ENCODE data around the gene HSPG2. TPM values are rescaled to one million over a fixed set of nuclear protein-coding genes. Genes with fewer than 3 reads are reported as not detected.

The HSPG2 gene
- total and polyA plus RNA-seq, 2 of the 8 experiments (the other 6 are each of a cell fraction or from before 2014, with no cell fraction given) = 17.8 to 111 TPM

GRCh38 chr1:21848524-21849174 lies 88.5 kb downstream of the HSPG2 start:
- H3K79me1 ChIP-seq (ENCODE audit: low read depth, low read length) = no peaks in the 10 kb centered on the region
- H2BK15ac ChIP-seq (ENCODE audit: low read length) = no peak overlapping the region
- H3K9ac ChIP-seq (replicated peaks in 1 of 4; ENCODE audit: extremely low read depth in 1 of 4, low read depth in 3 of 4, low read length in 3 of 4) = no peak overlapping the region
- no peaks in the 10 kb centered on the region for H3K23me2 ChIP-seq (ENCODE audit: low read depth, low read length)
- no peak overlapping the region for H3K27ac ChIP-seq (ENCODE audit: low read depth, low read length)
- H2AK5ac ChIP-seq (ENCODE audit: low read depth, low read length) = no peak overlapping the region
- no peaks in the 10 kb centered on the region for H3K79me2 ChIP-seq (ENCODE audit: control insufficient read depth in 1 of 2, insufficient read depth in 2 of 2, low read length in 2 of 2)
- no peak overlapping the region for H3K18ac ChIP-seq (ENCODE audit: extremely low read depth, low read length)
- no peak overlapping the region for H2BK120ac ChIP-seq (replicated peaks; ENCODE audit: low read depth, low read length)
- no peak overlapping the region for H2BK20ac ChIP-seq (ENCODE audit: low read length)
- H3K9me3 ChIP-seq (ENCODE audit: insufficient read depth in 2 of 2, low read depth in 1 of 2, low read length in 1 of 2) = no peaks in the 10 kb centered on the region
- H3K27me3 ChIP-seq (replicated peaks in 1 of 4; ENCODE audit: control insufficient read depth in 3 of 4, extremely low read depth in 1 of 4, insufficient read depth in 3 of 4, low read length in 3 of 4) = no peaks in the 10 kb centered on the region
- 94% methylated on average over 17 of the region's 17 CpGs; no CpG with 5 or more reads in 1 of the 2 experiments for WGBS, 2 experiments (ENCODE audit: extremely low coverage in 1 of 2, insufficient coverage in 1 of 2, insufficient read length in 1 of 2, insufficient replicate concordance in 2 of 2, low coverage in 1 of 2, low lambda C conversion rate in 2 of 2, missing lambda C conversion rate in 1 of 2)
- no peak overlapping the region for H3K4me3 ChIP-seq (ENCODE audit: extremely low read depth in 1 of 4, insufficient read depth in 2 of 4, low read depth in 3 of 4, low read length in 4 of 4)
- H4K20me1 ChIP-seq (replicated peaks in 1 of 2; ENCODE audit: control insufficient read depth in 1 of 2, insufficient read depth in 2 of 2, low read length in 2 of 2) = peaks cover 0 to 12% of the 10 kb centered on the region in 2 experiments
- FAIRE-seq = no peak
- no peak overlapping the region for H3K4ac ChIP-seq (replicated peaks; ENCODE audit: insufficient read length, low read depth, low read length)
- H2AFZ ChIP-seq (ENCODE audit: low read length) = no peak overlapping the region
- no peak overlapping the region for H4K8ac ChIP-seq (ENCODE audit: extremely low read depth, insufficient read depth, low read length)
- no peak overlapping the region for H3K14ac ChIP-seq (ENCODE audit: insufficient read length)
- TF ChIP-seq KDM4A (IDR thresholded peaks at IDR 0.05; ENCODE audit: low read depth, low read length, severe bottlenecking) = no peak
- no peak overlapping the region for H4K91ac ChIP-seq (replicated peaks; ENCODE audit: insufficient read length, low read length)
- no peak for DNase-seq (ENCODE audit: low read depth in 1 of 2, low spot score in 2 of 2)
- H4K5ac ChIP-seq (ENCODE audit: insufficient read length, low read depth, low read length) = no peak overlapping the region
- ChIA-PET POLR2A (ENCODE audit: partially characterized antibody) (no interaction called here), CTCF (ENCODE audit: partially characterized antibody) (interaction anchor here (0.6 kb wide), 3 partner anchors 22 to 176 kb away, joined by 3 read pairs; no protein-coding TSS in a partner anchor)
- H3K4me2 ChIP-seq (ENCODE audit: insufficient read depth in 1 of 2, low read depth in 2 of 2, low read length in 2 of 2) = no peak overlapping the region
- H3K36me3 ChIP-seq (ENCODE audit: control insufficient read depth in 2 of 4, insufficient read depth in 4 of 4, low read length in 3 of 4) = peaks cover 5 to 63% (median 38%) of the 10 kb centered on the region in 4 experiments
- no peak overlapping the region for H2BK12ac ChIP-seq (ENCODE audit: low read depth, low read length)
- no peak overlapping the region for H3K56ac ChIP-seq (replicated peaks; ENCODE audit: insufficient read length, low read depth, low read length)
- H3K23ac ChIP-seq (ENCODE audit: insufficient read length) = no peak overlapping the region
- H2BK5ac ChIP-seq (ENCODE audit: low read depth, low read length) = no peak overlapping the region
- H3K4me1 ChIP-seq (replicated peaks in 1 of 4; ENCODE audit: control insufficient read depth in 3 of 4, insufficient read depth in 4 of 4, low read length in 3 of 4) = no peaks in the 10 kb centered on the region
